GM13976 (cell line): ENCODE results near the gene PTP4A2.

Experiments used
- DNase-seq: peaks from one replicate; pipeline ENCODE4 v3.0.0; 2012; ENCODE audit warnings: low spot score
- CTCF ChIP-seq: IDR thresholded peaks from 2 replicates; pipeline ENCODE4 v1.5.1; 2012; ENCODE audit warnings: borderline replicate concordance, mild to moderate bottlenecking; ENCODE audit not compliant: insufficient read depth; ENCODE audit errors: extremely low read depth, missing control alignments, control extremely low read depth
- in situ Hi-C: fragments of 300-500 bp; cut with MboI; formaldehyde crosslinking; loops from one replicate; pipeline ENCODE4 v1.12.0; 2022; ENCODE audit warnings: low sequenced_read_pairs, mixed read lengths, inconsistent platforms; ENCODE audit not compliant: unreplicated experiment

The PTP4A2 gene

GRCh38 chr1:31866450-31867032 lies 71.6 kb downstream of the PTP4A2 start:
- peak; percentile 61 for DNase-seq

GRCh38 chr1:31865728-31866449 lies 72.3 kb downstream of the PTP4A2 start:
- DNase-seq, result no peak
- no peak for TF ChIP-seq CTCF
- in situ Hi-C loops, result no loop called here

More at GRCh38 chr1:31866450-31867032, 71.6 kb downstream of the PTP4A2 start:
- in situ Hi-C loops, result no loop called here
- no peak for TF ChIP-seq CTCF

GRCh38 chr1:31862071-31862470 lies 76.1 kb downstream of the PTP4A2 start:
- no peak for TF ChIP-seq CTCF
- no peak for DNase-seq
- in situ Hi-C loops, result no loop called here

- TF ChIP-seq CTCF, result peak; percentile 29
- DNase-seq, result peak; percentile 50
- in situ Hi-C loops, result no loop called here
Measured at GRCh38 chr1:31861346-31861745, 76.8 kb downstream of the PTP4A2 start.

- in situ Hi-C loops, result no loop called here
- DNase-seq, result no peak
- TF ChIP-seq CTCF, result no peak
Measured at GRCh38 chr1:31860581-31860980, 77.6 kb downstream of the PTP4A2 start.

- in situ Hi-C loops, result no loop called here
- DNase-seq, result no peak
- no peak for TF ChIP-seq CTCF
Measured at GRCh38 chr1:31859719-31860118, 78.4 kb downstream of the PTP4A2 start.
